Measurements from ENCODE around the gene RASGRP1.

RASGRP1 gene

DNA sequence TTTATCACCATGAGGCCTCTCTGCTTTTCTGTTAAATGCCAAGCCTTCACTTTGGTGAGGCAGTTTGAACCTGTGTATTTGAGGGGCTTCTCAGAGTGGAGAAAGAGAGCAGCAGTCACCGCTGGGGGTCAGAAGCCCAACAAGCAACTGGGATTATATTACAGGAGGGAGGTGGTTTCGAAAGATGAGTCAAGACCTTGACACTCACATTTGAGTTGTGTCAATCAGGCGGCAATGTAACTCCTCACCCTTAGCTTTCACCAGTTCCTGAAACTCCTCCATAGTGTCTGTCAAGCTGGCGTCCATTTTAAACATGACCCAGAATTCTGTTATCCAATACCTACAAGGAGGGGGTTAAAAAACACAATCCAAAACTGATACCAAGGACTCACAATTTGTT lies 46.5 kb downstream of the RASGRP1 start:
- Mint-ChIP-seq H3K4me3 (no peak overlapping the region), H3K27me3 (no peaks in the 10 kb centered on the region), H3K4me1 (peaks cover 56% of the 10 kb centered on the region), H3K27ac (peak overlapping the region; percentile 60), H3K9me3 (no peaks in the 10 kb centered on the region), H3K36me3 (ENCODE audit: low read depth) (peaks cover 57% of the 10 kb centered on the region)
- ATAC-seq (peak; percentile 22), DNase-seq (no peak)

DNA sequence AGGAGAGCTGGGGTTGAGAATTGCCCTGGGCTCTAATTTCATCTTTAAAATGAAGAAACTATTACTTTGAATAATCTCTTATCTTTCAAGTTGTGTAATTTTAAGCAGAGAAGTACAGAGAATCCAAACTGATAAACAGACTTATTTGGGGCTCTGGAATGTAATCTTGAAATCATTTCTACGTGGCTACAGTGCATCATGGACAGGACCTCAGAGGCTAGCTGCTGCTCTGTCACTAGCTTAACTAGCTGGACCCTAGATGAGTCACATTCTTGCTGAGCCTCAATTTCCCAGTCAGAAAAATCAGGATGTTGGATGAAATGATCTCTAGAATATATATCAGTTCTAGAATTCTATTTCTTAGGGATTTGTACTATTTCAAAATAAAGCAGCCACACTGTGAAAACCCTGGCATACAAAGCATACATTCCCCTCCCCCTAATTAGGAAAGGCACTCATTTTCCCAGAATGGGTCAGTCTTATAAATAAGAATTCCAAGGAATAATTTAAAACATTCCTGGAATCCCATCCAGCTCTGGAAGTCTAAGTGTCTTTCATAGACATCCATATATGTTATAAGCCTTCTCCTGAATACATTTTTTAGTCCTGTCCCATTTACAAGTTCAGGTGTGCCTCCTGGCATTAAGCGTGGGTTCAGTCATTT lies 47.2 kb downstream of the RASGRP1 start:
- peaks cover 56% of the 10 kb centered on the region for H3K36me3 Mint-ChIP-seq (ENCODE audit: low read depth)
- ATAC-seq: no peak
- H3K27ac Mint-ChIP-seq: peak overlapping the region; percentile 60
- DNase-seq: no peak
- no peaks in the 10 kb centered on the region for H3K27me3 Mint-ChIP-seq
- peaks cover 49% of the 10 kb centered on the region for H3K4me1 Mint-ChIP-seq
- no peak overlapping the region for H3K4me3 Mint-ChIP-seq
- H3K9me3 Mint-ChIP-seq: no peaks in the 10 kb centered on the region

DNA sequence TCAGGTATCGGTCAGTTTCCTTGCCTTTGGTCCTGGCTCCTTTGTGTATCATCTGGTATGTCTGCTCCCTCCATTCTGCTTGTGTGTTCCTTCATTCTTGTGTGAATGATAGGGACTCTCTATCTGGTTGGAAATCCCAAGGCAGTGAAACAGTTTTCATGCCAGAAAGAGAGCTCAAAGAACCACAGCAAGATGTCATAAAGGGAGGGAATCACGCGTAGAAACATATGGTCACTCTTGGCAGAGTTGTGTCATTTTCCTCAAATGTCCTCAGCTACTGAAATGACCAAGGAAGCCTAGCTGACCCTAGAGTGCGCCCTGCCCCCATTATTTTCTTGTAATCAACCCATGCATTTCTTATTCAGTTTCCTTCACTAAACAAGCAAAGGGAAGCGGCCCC lies 48.0 kb downstream of the RASGRP1 start:
- H3K9me3 Mint-ChIP-seq: no peaks in the 10 kb centered on the region
- H3K27ac Mint-ChIP-seq: peak overlapping the region; percentile 79
- peaks cover 42% of the 10 kb centered on the region for H3K4me1 Mint-ChIP-seq
- H3K4me3 Mint-ChIP-seq: no peak overlapping the region
- H3K36me3 Mint-ChIP-seq (ENCODE audit: low read depth): peaks cover 62% of the 10 kb centered on the region
- H3K27me3 Mint-ChIP-seq: no peaks in the 10 kb centered on the region
- DNase-seq (no peak), ATAC-seq (no peak)

DNA sequence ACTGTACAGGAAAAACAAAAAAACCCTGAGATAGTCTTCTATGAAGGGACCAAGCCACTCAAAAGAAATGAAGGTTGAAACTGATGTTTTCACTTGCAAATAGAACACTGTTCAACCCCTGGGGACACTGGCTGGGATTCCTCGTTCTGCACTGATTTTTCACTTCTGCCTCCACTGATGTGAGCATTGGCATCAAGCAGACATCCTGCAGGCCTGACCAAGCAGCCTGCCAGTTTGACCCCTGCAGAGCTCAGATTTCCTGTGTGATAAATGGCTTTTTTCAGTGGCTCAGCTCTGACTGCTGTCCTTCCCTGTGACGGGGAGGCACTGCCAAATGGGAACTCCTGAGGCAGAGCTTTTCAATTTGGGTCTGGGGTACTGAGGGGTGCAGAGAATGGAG lies 50.0 kb downstream of the RASGRP1 start:
- Mint-ChIP-seq H3K4me1 (peaks cover 37% of the 10 kb centered on the region), H3K27ac (peak overlapping the region; percentile 52), H3K9me3 (no peaks in the 10 kb centered on the region), H3K4me3 (no peak overlapping the region), H3K36me3 (ENCODE audit: low read depth) (peaks cover 75% of the 10 kb centered on the region), H3K27me3 (no peaks in the 10 kb centered on the region)
- DNase-seq (no peak), ATAC-seq (no peak)

DNA sequence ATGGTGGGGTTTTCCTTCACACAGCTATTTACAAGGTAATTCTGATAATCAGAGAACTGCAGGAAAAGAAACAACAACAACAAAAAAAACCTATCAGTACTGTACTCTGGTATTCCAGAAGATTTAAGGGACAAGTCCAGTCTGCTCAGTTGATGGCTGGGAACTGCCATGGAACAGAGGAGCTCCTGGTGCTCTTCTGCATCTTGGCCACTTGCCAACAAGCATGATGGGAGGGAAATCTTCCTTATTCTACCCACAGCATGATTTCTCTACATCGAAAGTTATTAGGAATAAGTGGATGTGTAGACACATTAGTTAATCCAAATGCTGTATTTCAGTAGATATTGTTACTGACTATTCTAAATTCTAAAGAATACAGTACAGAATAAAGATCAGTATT lies 51.7 kb downstream of the RASGRP1 start:
- no peaks in the 10 kb centered on the region for H3K27me3 Mint-ChIP-seq
- no peak overlapping the region for H3K27ac Mint-ChIP-seq
- ATAC-seq (no peak), DNase-seq (no peak)
- no peaks in the 10 kb centered on the region for H3K9me3 Mint-ChIP-seq
- H3K4me1 Mint-ChIP-seq: peaks cover 39% of the 10 kb centered on the region
- H3K4me3 Mint-ChIP-seq: no peak overlapping the region
- peaks cover 78% of the 10 kb centered on the region for H3K36me3 Mint-ChIP-seq (ENCODE audit: low read depth)

DNA sequence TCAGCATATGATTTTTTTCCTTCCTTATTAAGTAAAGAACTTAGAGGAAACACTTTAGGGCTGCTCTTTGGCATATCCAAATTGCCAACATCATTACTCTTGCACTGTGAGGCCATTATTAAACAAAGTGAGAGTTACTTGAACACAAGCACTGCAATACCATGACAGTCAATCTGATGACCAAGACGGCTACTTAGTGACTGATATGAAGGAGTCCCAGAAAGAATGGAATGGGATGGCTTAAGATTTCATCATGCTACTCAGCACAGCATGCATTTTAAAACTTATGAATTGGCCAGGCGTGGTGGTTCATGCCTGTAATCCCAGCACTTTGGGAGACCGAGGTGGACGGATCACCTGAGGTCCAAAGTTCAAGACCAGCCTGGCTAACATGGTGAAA lies 55.5 kb downstream of the RASGRP1 start:
- H3K9me3 Mint-ChIP-seq: no peaks in the 10 kb centered on the region
- H3K36me3 Mint-ChIP-seq (ENCODE audit: low read depth): peaks cover 76% of the 10 kb centered on the region
- H3K27ac Mint-ChIP-seq: peak overlapping the region; percentile 81
- peaks cover 39% of the 10 kb centered on the region for H3K4me1 Mint-ChIP-seq
- H3K4me3 Mint-ChIP-seq: no peak overlapping the region
- DNase-seq (no peak), ATAC-seq (no peak)
- no peaks in the 10 kb centered on the region for H3K27me3 Mint-ChIP-seq

DNA sequence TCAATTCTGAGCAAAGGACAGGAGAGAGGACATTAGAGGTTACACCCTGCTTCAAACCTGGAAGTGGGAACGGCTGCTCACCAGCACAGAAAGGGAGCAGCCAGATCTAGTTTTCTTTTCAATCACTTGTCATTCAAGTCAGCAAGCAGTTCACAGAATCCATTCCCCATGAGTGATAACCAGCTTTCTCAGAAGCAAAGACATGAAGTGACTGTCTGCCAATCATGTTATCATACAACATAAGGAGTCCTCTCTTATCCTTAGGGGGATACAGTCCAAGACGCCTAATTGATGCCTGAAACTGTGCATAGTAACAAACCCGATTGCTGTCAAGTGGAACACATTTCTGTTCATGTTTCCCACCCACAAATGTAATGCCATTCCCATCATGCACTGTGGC lies 56.0 kb downstream of the RASGRP1 start:
- Mint-ChIP-seq H3K36me3 (ENCODE audit: low read depth) (peaks cover 77% of the 10 kb centered on the region), H3K27me3 (no peaks in the 10 kb centered on the region), H3K9me3 (no peaks in the 10 kb centered on the region), H3K4me3 (no peak overlapping the region), H3K27ac (peak overlapping the region; percentile 81), H3K4me1 (peaks cover 39% of the 10 kb centered on the region)
- ATAC-seq: peak; percentile 30
- no peak for DNase-seq

DNA sequence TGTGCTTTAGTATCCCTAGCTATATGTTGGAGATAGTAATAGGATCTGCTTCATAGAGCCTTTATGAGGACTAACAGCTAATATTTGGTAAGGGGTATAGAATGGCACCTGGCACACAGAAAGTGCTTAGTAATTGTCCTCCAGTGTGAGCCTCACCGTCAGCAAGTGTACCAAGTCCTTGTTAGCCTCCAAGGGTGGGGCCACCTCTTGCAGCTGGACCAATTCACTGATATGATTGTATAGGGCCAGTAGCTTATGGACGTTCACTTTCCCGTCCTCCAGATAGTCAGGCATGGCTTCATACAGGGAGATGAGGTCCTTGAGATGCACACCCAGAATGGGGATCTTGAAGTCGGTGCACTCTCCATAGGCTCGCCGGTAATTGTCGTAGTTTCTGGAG lies 57.0 kb downstream of the RASGRP1 start:
- no peak for ATAC-seq
- H3K27ac Mint-ChIP-seq: peak overlapping the region; percentile 81
- H3K36me3 Mint-ChIP-seq (ENCODE audit: low read depth): peaks cover 78% of the 10 kb centered on the region
- no peak for DNase-seq
- H3K4me3 Mint-ChIP-seq: no peak overlapping the region
- H3K4me1 Mint-ChIP-seq: peaks cover 39% of the 10 kb centered on the region
- H3K9me3 Mint-ChIP-seq: no peaks in the 10 kb centered on the region
- no peaks in the 10 kb centered on the region for H3K27me3 Mint-ChIP-seq

DNA sequence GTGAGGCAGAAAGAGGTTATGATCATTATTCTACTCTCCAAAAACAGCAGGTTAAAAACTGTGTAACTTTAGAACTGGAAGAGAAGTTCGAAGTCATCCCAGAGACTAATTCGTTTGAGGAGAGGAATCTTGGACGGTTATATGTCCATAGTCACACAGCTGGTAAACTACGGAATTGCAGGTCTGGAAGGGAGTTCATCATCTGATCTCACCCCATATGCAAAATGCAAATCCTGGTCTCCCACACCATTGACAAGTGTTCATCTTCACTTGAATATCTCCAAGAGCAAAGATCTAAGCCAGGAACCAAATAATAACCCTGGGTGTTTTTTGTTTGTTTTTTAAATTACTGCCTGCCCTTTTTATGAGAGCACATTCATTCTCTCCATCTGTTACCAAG lies 57.6 kb downstream of the RASGRP1 start:
- Mint-ChIP-seq H3K9me3 (no peaks in the 10 kb centered on the region), H3K4me3 (no peak overlapping the region), H3K27me3 (no peaks in the 10 kb centered on the region), H3K4me1 (peaks cover 39% of the 10 kb centered on the region), H3K27ac (no peak overlapping the region), H3K36me3 (ENCODE audit: low read depth) (peaks cover 80% of the 10 kb centered on the region)
- no peak for ATAC-seq
- no peak for DNase-seq

DNA sequence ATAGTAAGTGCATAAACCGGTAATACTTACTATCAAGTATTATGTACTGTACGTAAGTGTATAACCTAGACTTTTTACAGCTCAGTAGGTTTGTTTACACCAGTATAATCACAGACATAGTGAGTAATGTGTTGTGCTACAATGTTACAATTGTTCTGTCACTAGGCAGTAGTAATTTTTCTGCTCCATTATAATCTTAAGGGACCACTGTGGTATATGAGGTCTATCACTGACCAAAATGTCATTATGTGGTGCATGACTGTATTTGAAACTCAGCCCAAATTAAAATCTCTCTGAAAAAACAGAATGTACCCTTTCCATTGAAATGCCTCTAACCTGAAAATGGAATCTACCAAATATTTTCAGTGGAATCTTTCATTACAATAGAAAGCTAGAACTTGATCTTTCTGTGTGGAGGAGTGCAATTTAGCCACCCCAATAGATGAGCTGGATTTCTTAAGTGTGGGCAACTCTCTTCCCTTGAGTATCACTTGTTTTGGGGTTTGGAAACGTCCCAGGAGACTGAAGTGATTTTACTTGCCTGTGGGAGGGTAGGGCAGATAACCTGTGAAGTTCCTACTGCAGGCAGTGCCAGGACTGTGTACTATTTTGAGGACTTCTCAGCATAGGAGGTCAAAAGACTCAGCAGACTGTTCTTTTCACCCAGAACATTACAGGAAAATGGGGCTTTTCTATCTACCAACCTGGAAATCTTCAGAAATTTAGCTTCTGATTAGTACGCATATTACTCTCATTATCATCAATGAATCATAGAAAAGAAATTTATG lies 59.7 kb downstream of the RASGRP1 start:
- no peak for DNase-seq
- Mint-ChIP-seq H3K27ac (peak overlapping the region; percentile 91), H3K4me3 (no peak overlapping the region), H3K27me3 (no peaks in the 10 kb centered on the region), H3K36me3 (ENCODE audit: low read depth) (peaks cover 83% of the 10 kb centered on the region), H3K9me3 (no peaks in the 10 kb centered on the region), H3K4me1 (peaks cover 32% of the 10 kb centered on the region)
- peak; percentile 81 for ATAC-seq

DNA sequence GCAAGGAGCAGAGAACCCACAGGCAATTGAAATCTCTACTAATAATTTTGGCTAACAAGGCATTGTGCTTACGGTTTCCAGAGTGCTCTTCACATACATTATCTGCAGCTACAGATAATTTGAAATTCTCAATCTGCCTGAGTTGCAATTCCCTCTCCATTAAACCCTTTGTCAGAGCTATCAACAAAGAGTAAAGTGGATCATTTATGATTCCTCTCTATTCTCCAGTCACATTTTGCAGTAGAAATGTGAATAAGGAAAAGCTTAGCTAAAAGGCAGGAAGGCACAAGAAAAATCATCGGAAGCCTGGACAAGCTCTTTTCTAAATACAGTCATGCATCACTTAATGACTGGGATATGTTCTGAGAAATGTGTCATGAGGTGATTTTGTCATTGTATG lies 61.1 kb downstream of the RASGRP1 start:
- H3K36me3 Mint-ChIP-seq (ENCODE audit: low read depth): peaks cover 86% of the 10 kb centered on the region
- H3K27me3 Mint-ChIP-seq: no peaks in the 10 kb centered on the region
- ATAC-seq (no peak), DNase-seq (no peak)
- H3K9me3 Mint-ChIP-seq: no peaks in the 10 kb centered on the region
- H3K4me3 Mint-ChIP-seq: no peak overlapping the region
- peak overlapping the region; percentile 38 for H3K27ac Mint-ChIP-seq
- H3K4me1 Mint-ChIP-seq: peaks cover 27% of the 10 kb centered on the region

DNA sequence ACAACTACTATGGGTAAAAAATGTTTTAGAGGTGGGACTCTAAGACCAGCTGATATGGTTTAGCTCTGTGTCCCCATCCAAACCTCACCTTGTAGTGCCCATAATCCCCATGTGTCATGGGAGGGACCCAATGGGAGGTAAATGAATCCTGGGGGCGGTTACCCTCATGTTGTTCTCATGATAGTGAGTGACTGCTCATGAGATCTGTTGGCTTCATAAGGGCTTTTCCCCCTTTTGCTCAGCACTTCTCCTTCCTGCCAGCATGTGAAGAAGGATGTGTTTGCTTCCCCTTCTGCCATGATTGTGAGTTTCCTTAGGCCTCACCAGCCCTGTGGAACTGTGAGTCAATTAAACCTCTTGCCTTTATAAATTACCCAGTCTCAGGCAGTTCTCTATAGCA lies 65.0 kb downstream of the RASGRP1 start:
- Mint-ChIP-seq H3K27me3 (no peaks in the 10 kb centered on the region), H3K9me3 (no peaks in the 10 kb centered on the region), H3K4me3 (no peak overlapping the region), H3K27ac (peak overlapping the region; percentile 44), H3K4me1 (peaks cover 13% of the 10 kb centered on the region), H3K36me3 (ENCODE audit: low read depth) (peaks cover 74% of the 10 kb centered on the region)
- ATAC-seq: no peak
- DNase-seq: no peak

DNA sequence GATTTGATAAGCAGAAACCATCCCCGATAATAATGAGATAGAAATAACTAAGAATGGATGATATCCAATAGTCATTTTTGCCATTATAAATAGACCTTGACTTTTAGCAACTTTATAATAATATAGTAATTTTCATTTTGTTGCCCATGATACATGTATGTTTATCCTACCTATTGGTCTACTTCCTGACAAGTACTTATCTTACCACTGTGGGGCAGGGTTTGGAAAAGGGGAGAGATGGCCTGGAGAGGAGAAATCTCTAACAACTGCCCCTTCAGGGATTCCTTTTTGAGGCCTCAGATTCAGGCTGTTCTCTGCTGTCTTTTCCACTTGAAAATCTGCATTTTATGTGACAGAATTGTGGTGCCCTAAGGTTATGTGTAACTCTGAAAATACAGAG lies 68.5 kb downstream of the RASGRP1 start:
- peaks cover 24% of the 10 kb centered on the region for H3K4me1 Mint-ChIP-seq
- H3K4me3 Mint-ChIP-seq: no peak overlapping the region
- no peaks in the 10 kb centered on the region for H3K9me3 Mint-ChIP-seq
- H3K27ac Mint-ChIP-seq: peak overlapping the region; percentile 39
- no peaks in the 10 kb centered on the region for H3K27me3 Mint-ChIP-seq
- H3K36me3 Mint-ChIP-seq (ENCODE audit: low read depth): peaks cover 63% of the 10 kb centered on the region
- no peak for DNase-seq
- ATAC-seq: no peak

DNA sequence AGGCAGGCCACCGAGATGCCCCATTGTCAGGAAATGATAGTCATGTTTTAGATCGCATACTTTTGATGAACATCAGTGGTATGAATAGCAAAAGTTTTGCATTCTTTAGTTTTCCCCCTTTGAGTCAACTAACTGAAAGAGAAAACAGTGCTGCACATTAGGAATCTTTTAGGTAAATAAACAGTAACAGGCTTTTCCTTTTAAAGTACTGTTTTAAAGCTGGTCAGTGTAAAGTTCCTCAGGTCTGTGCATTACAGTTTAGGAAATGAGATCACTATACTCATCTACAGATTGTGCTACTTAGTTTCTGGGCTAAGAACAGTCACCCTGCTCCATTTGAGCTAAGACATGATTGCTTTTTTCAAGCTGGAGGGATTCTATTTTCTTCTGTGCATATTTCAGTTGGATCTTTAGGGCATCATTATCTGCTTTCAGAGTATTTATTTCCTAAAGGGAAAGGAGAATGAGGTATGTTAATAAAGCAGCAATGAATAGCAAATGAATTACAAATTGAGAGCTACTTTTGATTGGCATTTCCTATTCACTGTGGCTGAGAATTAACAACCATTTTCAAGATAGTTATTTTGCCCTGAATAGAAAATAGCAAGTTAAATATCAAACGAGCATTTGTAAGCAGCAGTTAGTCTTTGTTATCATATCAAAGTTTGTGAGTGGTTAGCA lies 74.2 kb downstream of the RASGRP1 start:
- Mint-ChIP-seq H3K4me1 (peaks cover 51% of the 10 kb centered on the region), H3K27ac (peak overlapping the region; percentile 62), H3K4me3 (no peak overlapping the region), H3K27me3 (no peaks in the 10 kb centered on the region), H3K36me3 (ENCODE audit: low read depth) (peaks cover 56% of the 10 kb centered on the region), H3K9me3 (no peaks in the 10 kb centered on the region)
- no peak for DNase-seq
- ATAC-seq: no peak

DNA sequence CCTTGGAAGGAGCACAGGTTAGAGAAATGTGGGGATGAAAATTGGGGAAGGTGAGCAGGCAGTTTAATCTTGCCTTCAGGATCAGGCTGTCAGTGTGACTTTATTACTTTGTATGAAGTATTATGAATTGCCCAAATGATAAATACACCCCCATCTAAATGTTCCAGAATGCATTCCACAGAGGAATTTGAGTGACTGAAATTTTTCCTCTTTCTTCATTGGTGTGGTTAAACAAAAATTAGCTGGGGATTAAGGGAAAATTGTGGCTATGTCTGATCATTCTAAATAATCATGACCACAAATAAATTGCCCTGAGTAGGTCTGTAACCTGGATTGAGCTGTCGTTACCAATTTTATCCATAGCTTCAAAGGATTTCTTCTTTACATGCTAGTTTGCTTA lies 77.2 kb downstream of the RASGRP1 start:
- H3K27ac Mint-ChIP-seq: peak overlapping the region; percentile 79
- H3K36me3 Mint-ChIP-seq (ENCODE audit: low read depth): peaks cover 47% of the 10 kb centered on the region
- no peak for ATAC-seq
- H3K9me3 Mint-ChIP-seq: no peaks in the 10 kb centered on the region
- no peaks in the 10 kb centered on the region for H3K27me3 Mint-ChIP-seq
- peaks cover 51% of the 10 kb centered on the region for H3K4me1 Mint-ChIP-seq
- H3K4me3 Mint-ChIP-seq: peak overlapping the region; percentile 1
- DNase-seq: no peak

Measured in activated naive CD8-positive, alpha-beta T cell treated with anti-CD3 and anti-CD28 coated beads, Interleukin-2, amount 50 U/mL, for 24 hours (primary cell).